ENCODE results near the gene SMIM10.

DNA sequence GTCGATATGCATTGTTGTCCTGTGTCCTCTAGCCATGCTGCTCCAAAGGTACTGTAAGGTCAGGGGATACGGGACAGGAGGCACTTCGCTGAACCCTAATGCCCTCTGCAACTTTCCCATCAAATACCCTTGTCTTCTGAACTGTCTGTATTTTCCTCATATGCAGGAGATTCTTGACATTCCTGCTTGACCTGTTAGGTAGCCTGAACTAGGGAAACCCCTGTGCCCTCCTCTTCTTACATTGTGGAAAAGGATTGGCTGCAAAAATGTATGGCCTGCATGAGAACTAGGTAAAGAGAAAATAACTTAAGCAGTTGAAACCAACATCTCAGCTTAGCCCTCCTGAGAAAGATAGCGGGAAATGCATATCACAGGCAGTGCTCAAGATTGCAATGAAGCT lies 20.1 kb downstream of the SMIM10 start:
- TF ChIP-seq, protein P1, sequence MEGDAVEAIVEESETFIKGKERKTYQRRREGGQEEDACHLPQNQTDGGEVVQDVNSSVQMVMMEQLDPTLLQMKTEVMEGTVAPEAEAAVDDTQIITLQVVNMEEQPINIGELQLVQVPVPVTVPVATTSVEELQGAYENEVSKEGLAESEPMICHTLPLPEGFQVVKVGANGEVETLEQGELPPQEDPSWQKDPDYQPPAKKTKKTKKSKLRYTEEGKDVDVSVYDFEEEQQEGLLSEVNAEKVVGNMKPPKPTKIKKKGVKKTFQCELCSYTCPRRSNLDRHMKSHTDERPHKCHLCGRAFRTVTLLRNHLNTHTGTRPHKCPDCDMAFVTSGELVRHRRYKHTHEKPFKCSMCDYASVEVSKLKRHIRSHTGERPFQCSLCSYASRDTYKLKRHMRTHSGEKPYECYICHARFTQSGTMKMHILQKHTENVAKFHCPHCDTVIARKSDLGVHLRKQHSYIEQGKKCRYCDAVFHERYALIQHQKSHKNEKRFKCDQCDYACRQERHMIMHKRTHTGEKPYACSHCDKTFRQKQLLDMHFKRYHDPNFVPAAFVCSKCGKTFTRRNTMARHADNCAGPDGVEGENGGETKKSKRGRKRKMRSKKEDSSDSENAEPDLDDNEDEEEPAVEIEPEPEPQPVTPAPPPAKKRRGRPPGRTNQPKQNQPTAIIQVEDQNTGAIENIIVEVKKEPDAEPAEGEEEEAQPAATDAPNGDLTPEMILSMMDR (IDR thresholded peaks at IDR 0.05), result no peak
- TF ChIP-seq POLR2AphosphoS5 (IDR thresholded peaks at IDR 0.05) (no peak), POLR2A (IDR thresholded peaks at IDR 0.05) (no peak)

All from breast epithelium (tissue), 3 donors.